Hindlimb muscle (tissue), 1 donor: ENCODE data around the gene C1orf141. TPM values are rescaled to one million over a fixed set of nuclear protein-coding genes. Genes with fewer than 3 reads are reported as not detected.

ENCODE experiments used
- polyA plus RNA-seq: library from polyadenylated mRNA; unstranded; fragments of 120-200 nt; gene quantifications from one replicate; pipeline ENCODE4 v1.2.1, GENCODE V29; 2013; ENCODE audit not compliant: insufficient read length

The C1orf141 gene
- polyA plus RNA-seq, 1 donor, result not detected

Other genes starting within 250 kb of the C1orf141 start
- 2.0 TPM for gene DNAI4, start 210.1 kb downstream of the C1orf141 start, polyA plus RNA-seq
- 20.9 TPM for gene MIER1, start 210.0 kb downstream of the C1orf141 start, polyA plus RNA-seq
- 7.2 TPM for gene SLC35D1, start 80.8 kb downstream of the C1orf141 start, polyA plus RNA-seq
- gene IL23R, start 31.5 kb upstream of the C1orf141 start, polyA plus RNA-seq, result not detected
- gene IL12RB2, start 172.9 kb upstream of the C1orf141 start, polyA plus RNA-seq, result 1.8 TPM